Heart right ventricle (tissue), 16 donors: Measurements from ENCODE around the gene PLEKHA1. TPM values are rescaled to one million over a fixed set of nuclear protein-coding genes. Genes with fewer than 3 reads are reported as not detected.
A peak's percentile ranks its signal among the peaks of the same experiment; 100 is the strongest.

Source experiments
- ATAC-seq, 8 donors: fragments of 200-7000 bp; cut with Tn5 transposase; one replicate each; pipeline ENCODE4 v1.9.1; 2020; ENCODE audit warnings: mild to moderate bottlenecking in 8 of 8, moderate library complexity in 8 of 8, moderate number of reproducible peaks in 1 of 8
- DNase-seq, 2 donors: peaks; one replicate each; pipeline ENCODE4 v3.0.0-alpha.2; 2020
- H3K27ac ChIP-seq, 10 donors: fragments of 200-600 bp; sonication (generic) in 2 of 10; one replicate each; pipeline versions ENCODE4 v1.5.0 to v1.8.0; 2020 to 2022; ENCODE audit warnings: mild to moderate bottlenecking in 3 of 10
- H3K27me3 ChIP-seq, 7 donors: fragments of 200-600 bp; one replicate each; pipeline ENCODE4 v1.8.0; 2021 to 2022; ENCODE audit warnings: mild to moderate bottlenecking in 2 of 7
- H3K36me3 ChIP-seq, 9 donors: fragments of 200-600 bp; sonication (generic) in 1 of 9; one replicate each; pipeline versions ENCODE4 v1.5.0 to v1.8.0; 2020 to 2022; ENCODE audit warnings: mild to moderate bottlenecking in 2 of 9
- H3K4me1 ChIP-seq, 9 donors: fragments of 200-600 bp; sonication (generic) in 1 of 9; one replicate each; pipeline versions ENCODE4 v1.5.0 to v1.8.0; 2020 to 2022; ENCODE audit warnings: mild to moderate bottlenecking in 4 of 9
- H3K4me3 ChIP-seq, 10 donors: fragments of 200-600 bp; sonication (generic) in 2 of 10; one replicate each; pipeline versions ENCODE4 v1.5.0 to v1.8.0; 2020 to 2022; ENCODE audit warnings: mild to moderate bottlenecking in 7 of 10, moderate library complexity in 2 of 10
- H3K9me3 ChIP-seq, 11 donors: fragments of 200-600 bp in 10 of 11; sonication (generic) in 2 of 11; one replicate each; pipeline versions ENCODE4 v1.5.0 to v1.8.0; 2013 to 2022; ENCODE audit warnings: mild to moderate bottlenecking in 2 of 11, control low read depth in 1 of 11, moderate library complexity in 1 of 11
- WGBS, 2 donors: extraction: QIAGEN DNeasy Blood & Tissue Kit; methylation state at CpG; one replicate each; pipeline ENCODE4 v1.1.7; 2013; ENCODE audit warnings: inconsistent platforms in 1 of 2; 5-methylcytosine and 5-hydroxymethylcytosine counted together
- intact Hi-C, 10 donors: fragments of 100-400 bp; cut with DNase I; formaldehyde crosslinking; loops; one replicate each; pipeline versions ENCODE4 v1.11.1 to v1.14.2; 2022
- polyA plus RNA-seq, 2 donors: library from polyadenylated mRNA; stranded (reverse); fragments of 200-250 nt; gene quantifications; one replicate each; pipeline ENCODE4 v1.2.3, GENCODE V29; 2013
- total RNA-seq, 10 donors: library from RNA; stranded (reverse); fragmentation: NEBNext Ultra II Directional in 3 of 10; extraction: Animal tissue kit (Norgen Biotek cat#: 25700) in 3 of 10; gene quantifications; one replicate each; pipeline versions ENCODE4 v1.2.1 to v1.2.4, GENCODE V29; 2021 to 2023
- TF ChIP-seq, protein P1 (sequence below), 9 donors: fragments of 200-600 bp; sonication (generic) in 2 of 9; IDR thresholded peaks; one replicate each; pipeline versions ENCODE4 v1.5.0 to v1.8.0; 2021 to 2022; ENCODE audit warnings: antibody characterized with exemption in 9 of 9, mild to moderate bottlenecking in 5 of 9, moderate library complexity in 1 of 9
- donor health status: Arrhythmogenic right ventricular cardiomyopathy.
- donor health status: ischemic (EF 13 %, LVEDD 7.1; RV severe dilation, severe dysfunction).
- donor health status: healthy with polysubstance abuse.
- donor health status: DM: no; HTN: yes; CAD: no.
- donor health status: DM: no; HTN: no; CAD: no.
- donor health status: ischemic (EF 25% LVEDD 6.9; RV normal size, moderate dysfunction).
- donor health status: ischemic (EF 25% LVEDD 5.7; RV mildly dilated, moderate dysfunction).
- donor health status: healthy.
- donor health status: DM: yes; HTN: yes; CAD: no.
- donor health status: Ischemic cardiomyopathy.
- donor health status: ischemic (EF 35%, LVEDD 5.7; RV mildly dilated, moderate dysfunction).
- donor health status: nonischemic (EF 11% LVEDD 7.7; RV severe dilation, severe dysfunction).
- donor health status: DM: yes; HTN: yes; CAD: no.
- donor health status: PGD.
- donor health status: ischemic (EF 29% LVEDD 5.4; RV normal size, mild dysfunction).
- donor health status: nonischemic (EF 23%, LVEDD 6.1; RV moderate dilation, normal function).

PLEKHA1 gene
- total and polyA plus RNA-seq, 12 donors: 16.7 to 72.9 (median 49.4) TPM

DNA sequence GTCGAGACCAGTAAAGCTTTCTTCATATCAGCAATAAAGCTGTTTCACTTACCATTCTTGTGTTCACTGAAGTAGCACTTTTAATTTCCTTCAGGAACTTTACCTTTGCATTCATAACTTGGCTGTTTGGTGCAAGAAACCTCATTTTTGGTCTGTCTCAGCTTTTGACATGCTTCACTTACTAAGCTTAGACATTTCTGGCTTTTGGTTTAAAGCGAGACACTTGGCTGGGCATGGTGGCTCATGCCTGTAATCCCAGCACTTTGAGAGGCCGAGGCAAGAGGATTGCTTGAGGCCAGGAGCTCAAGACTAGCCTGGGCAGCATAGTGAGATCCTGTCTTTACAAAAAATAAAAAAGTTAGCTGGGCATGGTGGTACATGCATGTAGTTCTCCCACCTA, 15.8 kb downstream of the PLEKHA1 start:
- no peaks in the 10 kb centered on the region for H3K27me3 ChIP-seq
- 94 to 96% methylated on average over 3 of the region's 3 CpGs for WGBS, 2 donors
- peaks cover 0 to 50% (median 29%) of the 10 kb centered on the region in 9 donors for H3K4me1 ChIP-seq
- H3K36me3 ChIP-seq: peaks cover 0 to 26% (median 11%) of the 10 kb centered on the region in 9 donors
- no peak overlapping the region for H3K4me3 ChIP-seq
- peaks cover 0 to 5% (median 0%) of the 10 kb centered on the region in 11 donors for H3K9me3 ChIP-seq
- TF ChIP-seq, protein P1, sequence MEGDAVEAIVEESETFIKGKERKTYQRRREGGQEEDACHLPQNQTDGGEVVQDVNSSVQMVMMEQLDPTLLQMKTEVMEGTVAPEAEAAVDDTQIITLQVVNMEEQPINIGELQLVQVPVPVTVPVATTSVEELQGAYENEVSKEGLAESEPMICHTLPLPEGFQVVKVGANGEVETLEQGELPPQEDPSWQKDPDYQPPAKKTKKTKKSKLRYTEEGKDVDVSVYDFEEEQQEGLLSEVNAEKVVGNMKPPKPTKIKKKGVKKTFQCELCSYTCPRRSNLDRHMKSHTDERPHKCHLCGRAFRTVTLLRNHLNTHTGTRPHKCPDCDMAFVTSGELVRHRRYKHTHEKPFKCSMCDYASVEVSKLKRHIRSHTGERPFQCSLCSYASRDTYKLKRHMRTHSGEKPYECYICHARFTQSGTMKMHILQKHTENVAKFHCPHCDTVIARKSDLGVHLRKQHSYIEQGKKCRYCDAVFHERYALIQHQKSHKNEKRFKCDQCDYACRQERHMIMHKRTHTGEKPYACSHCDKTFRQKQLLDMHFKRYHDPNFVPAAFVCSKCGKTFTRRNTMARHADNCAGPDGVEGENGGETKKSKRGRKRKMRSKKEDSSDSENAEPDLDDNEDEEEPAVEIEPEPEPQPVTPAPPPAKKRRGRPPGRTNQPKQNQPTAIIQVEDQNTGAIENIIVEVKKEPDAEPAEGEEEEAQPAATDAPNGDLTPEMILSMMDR (IDR thresholded peaks at IDR 0.05): no peak
- intact Hi-C loops: loop anchor here in 1 of 10 donors (5.0 kb wide), 1 partner anchor 37 kb away; no protein-coding TSS in a partner anchor
- DNase-seq: no peak
- peak in 1 of 8 donors; percentile 33 for ATAC-seq
- no peak overlapping the region for H3K27ac ChIP-seq

DNA sequence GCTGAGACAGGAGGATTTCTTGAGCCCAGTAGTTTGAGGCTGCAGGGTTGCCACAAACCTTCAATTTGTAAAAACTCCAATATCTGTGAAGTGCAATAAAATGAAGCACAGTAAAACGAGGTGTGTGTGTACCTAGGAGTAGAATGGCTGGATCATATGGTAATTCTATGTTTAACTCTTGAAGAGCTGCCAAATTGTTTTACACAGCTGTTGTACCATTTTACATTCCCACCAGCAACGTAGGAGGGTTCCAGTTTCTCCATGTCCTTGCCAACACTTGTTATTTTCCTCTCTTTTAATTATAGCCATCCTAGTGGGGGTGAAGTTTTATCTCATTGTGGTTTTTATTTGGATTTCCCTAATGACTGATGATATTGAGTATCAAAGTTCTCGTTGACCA, 16.2 kb downstream of the PLEKHA1 start:
- intact Hi-C loops: loop anchor here in 1 of 10 donors (5.0 kb wide), 1 partner anchor 37 kb away; no protein-coding TSS in a partner anchor
- H3K4me1 ChIP-seq: peaks cover 0 to 48% (median 28%) of the 10 kb centered on the region in 9 donors

DNA sequence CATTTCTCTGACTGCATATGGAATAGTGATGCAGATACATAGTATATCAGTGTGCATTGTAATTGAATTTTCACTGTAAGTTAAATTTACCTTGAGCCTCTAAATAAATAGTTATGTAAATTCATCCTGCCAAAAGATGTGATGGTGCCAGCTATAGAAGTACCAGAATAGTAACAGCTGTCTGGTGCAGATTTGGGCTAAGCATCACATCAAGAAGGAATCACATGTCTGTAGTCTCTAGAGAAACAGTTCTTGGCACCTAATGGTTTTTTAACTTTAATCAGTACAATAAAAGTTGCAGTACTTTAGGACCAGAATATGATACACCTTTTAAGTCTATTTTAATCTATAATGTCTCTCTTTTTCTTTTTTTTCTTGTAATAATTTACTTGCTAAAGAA, 17.4 kb downstream of the PLEKHA1 start:
- H3K27ac ChIP-seq: peak overlapping the region in 5 of 10 donors; percentile 2 to 64 (median 41)
- ATAC-seq: peak in 6 of 8 donors; percentile 58 to 92 (median 77)

More for the DNA sequence above, 16.2 kb downstream of the PLEKHA1 start:
- Histone ChIP-seq H3K4me3 (no peak overlapping the region), H3K27me3 (no peaks in the 10 kb centered on the region), H3K9me3 (peaks cover 0 to 5% (median 0%) of the 10 kb centered on the region in 11 donors), H3K27ac (peak overlapping the region in 1 of 10 donors; percentile 61), H3K36me3 (peaks cover 0 to 30% (median 13%) of the 10 kb centered on the region in 9 donors)
- TF ChIP-seq, protein P1 (IDR thresholded peaks at IDR 0.05): no peak
- 8 to 22% methylated on average over 3 of the region's 3 CpGs for WGBS, 2 donors
- ATAC-seq (no peak), DNase-seq (no peak)

DNA sequence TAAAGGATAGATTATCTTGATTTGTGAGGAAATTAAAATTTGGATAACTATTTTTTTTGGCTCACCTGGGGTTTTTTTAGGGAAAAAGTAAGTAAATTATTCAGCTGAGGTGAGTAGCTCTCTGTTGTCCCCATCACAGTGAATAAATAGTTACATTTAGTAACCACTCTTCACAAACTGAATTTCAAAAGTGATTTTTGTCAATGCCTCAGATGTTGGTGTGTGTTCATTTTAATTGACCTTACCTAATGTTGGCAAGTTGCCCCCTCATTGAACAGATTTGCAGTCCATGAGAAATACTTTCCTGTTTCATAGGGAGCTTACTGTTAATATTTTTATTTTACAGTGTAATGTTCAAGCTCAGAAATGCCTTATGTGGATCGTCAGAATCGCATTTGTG, 18.3 kb downstream of the PLEKHA1 start:
- H3K27ac ChIP-seq: peak overlapping the region in 9 of 10 donors; percentile 2 to 64 (median 18)
- no peak for DNase-seq
- H3K36me3 ChIP-seq: peaks cover 0 to 50% (median 20%) of the 10 kb centered on the region in 9 donors
- ATAC-seq: peak in 1 of 8 donors; percentile 24
- TF ChIP-seq, protein P1 (IDR thresholded peaks at IDR 0.05): no peak
- no peak overlapping the region for H3K4me3 ChIP-seq
- H3K27me3 ChIP-seq: no peaks in the 10 kb centered on the region
- H3K4me1 ChIP-seq: peaks cover 0 to 43% (median 26%) of the 10 kb centered on the region in 9 donors
- intact Hi-C loops: loop anchor here in 1 of 10 donors (5.0 kb wide), 1 partner anchor 34 kb away; no protein-coding TSS in a partner anchor
- peaks cover 0 to 5% (median 0%) of the 10 kb centered on the region in 11 donors for H3K9me3 ChIP-seq
- WGBS, 2 donors: 73 to 74% methylated on average over 2 of the region's 2 CpGs

More for the DNA sequence above, 17.4 kb downstream of the PLEKHA1 start:
- TF ChIP-seq, protein P1 (IDR thresholded peaks at IDR 0.05): no peak
- Histone ChIP-seq H3K4me1 (peaks cover 0 to 38% (median 20%) of the 10 kb centered on the region in 9 donors), H3K9me3 (peaks cover 0 to 5% (median 0%) of the 10 kb centered on the region in 11 donors), H3K4me3 (no peak overlapping the region), H3K27me3 (no peaks in the 10 kb centered on the region), H3K36me3 (peaks cover 0 to 42% (median 20%) of the 10 kb centered on the region in 9 donors)
- intact Hi-C loops: loop anchor here in 1 of 10 donors (5.0 kb wide), 1 partner anchor 35 kb away; no protein-coding TSS in a partner anchor
- DNase-seq: no peak
